Measurements from ENCODE around the gene MC1R. TPM values are rescaled to one million over a fixed set of nuclear protein-coding genes. Genes with fewer than 3 reads are reported as not detected.
A peak's percentile ranks its signal among the peaks of the same experiment; 100 is the strongest.
"Not testable (repeated sequence)": the region's sequence is repeated elsewhere in the genome, so short reads cannot be mapped to it uniquely, and the experiment has no call there.

MC1R gene
- total RNA-seq, result 5.8 TPM

- no peak for DNase-seq (ENCODE audit: low spot score)
- peak; percentile 15 for ATAC-seq
- intact Hi-C loops (cut with DNase I), result no loop called here
Observed at GRCh38 chr16:89918453-89919347, at the start of gene MC1R. TSS of gene MC1R (plus strand) at chr16:89918862. CDS start at chr16:89919259, 397 bp downstream.

GRCh38 chr16:89869911-89870310 is 48.8 kb upstream of the MC1R start:
- no peak for DNase-seq (ENCODE audit: low spot score)
- intact Hi-C loops (cut with DNase I), result no loop called here
- ATAC-seq, result no peak

- intact Hi-C loops (cut with DNase I), result no loop called here
- DNase-seq (ENCODE audit: low spot score), result no peak
- ATAC-seq, result no peak
Observed at GRCh38 chr16:89870440-89870839, 48.2 kb upstream of the MC1R start.

GRCh38 chr16:89871895-89872294 is 46.8 kb upstream of the MC1R start:
- no peak for DNase-seq (ENCODE audit: low spot score)
- intact Hi-C loops (cut with DNase I), result no loop called here

GRCh38 chr16:89873109-89873971 is 45.3 kb upstream of the MC1R start, which contains the start of gene TCF25:
TSS of gene TCF25 (plus strand) at chr16:89873592. CDS start at chr16:89873668, 76 bp downstream.
- peak; percentile 73 for ATAC-seq
- intact Hi-C loops (cut with DNase I), result no loop called here
- peak; percentile 87 for DNase-seq (ENCODE audit: low spot score)

More at GRCh38 chr16:89871895-89872294, 46.8 kb upstream of the MC1R start:
- no peak for ATAC-seq

GRCh38 chr16:89873972-89874689 is 44.5 kb upstream of the MC1R start:
- ATAC-seq (peak; percentile 94), DNase-seq (ENCODE audit: low spot score) (peak; percentile 99)
- intact Hi-C loops (cut with DNase I), result no loop called here

- ATAC-seq; intact Hi-C loops (cut with DNase I); DNase-seq (ENCODE audit: low spot score): not testable (repeated sequence)
Observed at GRCh38 chr16:89879123-89879522, 39.5 kb upstream of the MC1R start.

- DNase-seq (ENCODE audit: low spot score) (no peak), ATAC-seq (no peak)
- intact Hi-C loops (cut with DNase I), result no loop called here
Observed at GRCh38 chr16:89880477-89881367, 37.9 kb upstream of the MC1R start.

GRCh38 chr16:89881368-89881730 is 37.3 kb upstream of the MC1R start:
- no peak for DNase-seq (ENCODE audit: low spot score)
- intact Hi-C loops (cut with DNase I), result no loop called here
- no peak for ATAC-seq

- intact Hi-C loops (cut with DNase I), result no loop called here
Observed at GRCh38 chr16:89883346-89884040, 35.2 kb upstream of the MC1R start.

GRCh38 chr16:89884041-89884421 is 34.6 kb upstream of the MC1R start:
- no peak for ATAC-seq
- intact Hi-C loops (cut with DNase I), result no loop called here
- no peak for DNase-seq (ENCODE audit: low spot score)

More at GRCh38 chr16:89883346-89884040, 35.2 kb upstream of the MC1R start:
- ATAC-seq (no peak), DNase-seq (ENCODE audit: low spot score) (no peak)

GRCh38 chr16:89887243-89887642 is 31.4 kb upstream of the MC1R start:
- ATAC-seq (no peak), DNase-seq (ENCODE audit: low spot score) (no peak)
- intact Hi-C loops (cut with DNase I), result no loop called here

GRCh38 chr16:89890200-89890599 is 28.5 kb upstream of the MC1R start:
- DNase-seq (ENCODE audit: low spot score) (no peak), ATAC-seq (no peak)
- intact Hi-C loops (cut with DNase I), result no loop called here

- intact Hi-C loops (cut with DNase I), result no loop called here
- DNase-seq (ENCODE audit: low spot score), result no peak
- peak; percentile 45 for ATAC-seq
Observed at GRCh38 chr16:89890886-89891657, 27.6 kb upstream of the MC1R start.

GRCh38 chr16:89892055-89892630 is 26.5 kb upstream of the MC1R start:
- intact Hi-C loops (cut with DNase I), result no loop called here
- ATAC-seq (no peak), DNase-seq (ENCODE audit: low spot score) (no peak)

- DNase-seq (ENCODE audit: low spot score) (no peak), ATAC-seq (no peak)
- intact Hi-C loops (cut with DNase I), result no loop called here
Observed at GRCh38 chr16:89892635-89893034, 26.0 kb upstream of the MC1R start.

Data from sciatic nerve (tissue), 2 donors.